GM23338 (cell line): ENCODE measurements around the gene CRIP3. TPM values are rescaled to one million over a fixed set of nuclear protein-coding genes. Genes with fewer than 3 reads are reported as not detected.

Experiments used
- ATAC-seq: fragments of 200-7000 bp; cut with Tn5 transposase; 3 replicates; pipeline ENCODE4 v1.9.1; 2020
- DNase-seq: peaks from one replicate; pipeline ENCODE4 v3.0.0-alpha.2; 2015; ENCODE audit warnings: low spot score
- H2AFZ ChIP-seq: fragments of 200-600 bp; sonication (generic); 2 replicates; pipeline ENCODE4 v1.8.0; 2016; ENCODE audit warnings: antibody characterized with exemption, mild to moderate bottlenecking, moderate library complexity
- H3F3A ChIP-seq: fragments of 200-600 bp; sonication (generic); replicated peaks from 2 replicates; pipeline ENCODE4 v1.8.0; 2017; ENCODE audit warnings: antibody characterized with exemption, mixed run types, low read depth
- H3K27ac ChIP-seq: fragments of 200-600 bp; sonication (generic); 2 replicates; pipeline ENCODE4 v1.6.1; 2016; ENCODE audit warnings: low read depth
- H3K27me3 ChIP-seq: fragments of 200-600 bp; sonication (generic); 2 replicates; pipeline ENCODE4 v1.8.0; 2016; ENCODE audit warnings: mild to moderate bottlenecking, mixed run types, moderate library complexity; ENCODE audit not compliant: insufficient read depth
- H3K36me3 ChIP-seq: fragments of 200-600 bp; sonication (generic); 2 replicates; pipeline ENCODE4 v1.8.0; 2016; ENCODE audit warnings: mild to moderate bottlenecking; ENCODE audit not compliant: insufficient read depth
- H3K4me1 ChIP-seq: fragments of 200-600 bp; sonication (generic); 2 replicates; pipeline ENCODE4 v1.8.0; 2016; ENCODE audit warnings: mild to moderate bottlenecking, moderate library complexity; ENCODE audit not compliant: insufficient read depth
- H3K4me2 ChIP-seq: fragments of 200-600 bp; sonication (generic); 2 replicates; pipeline ENCODE4 v1.7.1; 2017; ENCODE audit warnings: mixed run types
- H3K4me3 ChIP-seq: fragments of 200-600 bp; sonication (generic); 2 replicates; pipeline ENCODE4 v1.6.1; 2016; ENCODE audit warnings: mixed run types
- H3K79me2 ChIP-seq: fragments of 200-600 bp; sonication (generic); replicated peaks from 2 replicates; pipeline ENCODE4 v1.8.0; 2017; ENCODE audit warnings: mild to moderate bottlenecking; ENCODE audit not compliant: insufficient read depth
- H3K9me2 ChIP-seq: fragments of 200-600 bp; sonication (generic); 2 replicates; pipeline ENCODE4 v1.8.0; 2017; ENCODE audit not compliant: insufficient read depth
- H4K20me1 ChIP-seq: fragments of 200-600 bp; sonication (generic); replicated peaks from 2 replicates; pipeline ENCODE4 v1.8.0; 2017; ENCODE audit warnings: mild to moderate bottlenecking; ENCODE audit not compliant: insufficient read depth
- H3K27ac Mint-ChIP-seq: 2 replicates; pipeline ENCODE4 v1.8.0; 2020; ENCODE audit warnings: inconsistent platforms, mild to moderate bottlenecking, moderate library complexity, mixed read lengths
- H3K27me3 Mint-ChIP-seq: 3 replicates; pipeline ENCODE4 v1.8.0; 2022; ENCODE audit warnings: low read depth, mild to moderate bottlenecking, moderate library complexity, mixed read lengths, inconsistent platforms; ENCODE audit not compliant: insufficient read depth, poor library complexity
- H3K36me3 Mint-ChIP-seq: 3 replicates; pipeline ENCODE4 v1.8.0; 2021; ENCODE audit warnings: low read depth, mild to moderate bottlenecking, inconsistent platforms, moderate library complexity, mixed read lengths
- H3K4me1 Mint-ChIP-seq: 3 replicates; pipeline ENCODE4 v1.8.0; 2020; ENCODE audit warnings: mild to moderate bottlenecking, inconsistent platforms, mixed read lengths
- H3K4me3 Mint-ChIP-seq: 3 replicates; pipeline ENCODE4 v1.8.0; 2021; ENCODE audit warnings: moderate library complexity, mild to moderate bottlenecking, inconsistent platforms, mixed read lengths
- H3K9me3 Mint-ChIP-seq: 3 replicates; pipeline ENCODE4 v1.8.0; 2020; ENCODE audit warnings: moderate library complexity, mild to moderate bottlenecking, inconsistent platforms, mixed read lengths
- CREB1 ChIP-seq: fragments of 250-450 bp; sonication (Bioruptor Pico); IDR thresholded peaks from 2 replicates; pipeline ENCODE4 v1.5.0; 2020; ENCODE audit warnings: low read depth, mild to moderate bottlenecking, moderate library complexity
- ETS1 ChIP-seq: IDR thresholded peaks from 2 replicates; pipeline ENCODE4 v1.6.1; 2016; ENCODE audit warnings: antibody characterized with exemption
- EZH2 ChIP-seq: fragments of 200-600 bp; sonication (generic); IDR thresholded peaks from one replicate; pipeline ENCODE4 v1.8.0; 2017; ENCODE audit warnings: antibody characterized with exemption, mild to moderate bottlenecking, low read depth; ENCODE audit not compliant: unreplicated experiment
- EZH2phosphoT487 ChIP-seq: fragments of 200-600 bp; sonication (generic); IDR thresholded peaks from one replicate; pipeline ENCODE4 v1.8.1; 2018; ENCODE audit warnings: antibody characterized with exemption; ENCODE audit not compliant: unreplicated experiment
- JUNB ChIP-seq: IDR thresholded peaks from one replicate; pipeline ENCODE4 v1.6.1; 2016; ENCODE audit warnings: antibody characterized with exemption; ENCODE audit not compliant: unreplicated experiment
- NANOG ChIP-seq: IDR thresholded peaks from 2 replicates; pipeline ENCODE4 v1.6.1; 2016; ENCODE audit warnings: antibody characterized with exemption, borderline replicate concordance
- POLR2AphosphoS5 ChIP-seq: IDR thresholded peaks from 2 replicates; pipeline ENCODE4 v1.6.1; 2016; ENCODE audit warnings: antibody characterized with exemption, low read depth
- REST ChIP-seq: IDR thresholded peaks from one replicate; pipeline ENCODE4 v1.6.1; 2018; ENCODE audit warnings: antibody characterized with exemption; ENCODE audit not compliant: unreplicated experiment
- STAT1 ChIP-seq: IDR thresholded peaks from one replicate; pipeline ENCODE4 v1.6.1; 2016; ENCODE audit warnings: antibody characterized with exemption; ENCODE audit not compliant: unreplicated experiment
- ZNF114 ChIP-seq: fragments of 250-450 bp; sonication (Bioruptor Pico); IDR thresholded peaks from 2 replicates; pipeline ENCODE4 v1.5.0; 2020; ENCODE audit warnings: mild to moderate bottlenecking, moderate library complexity
- ZNF331 ChIP-seq: fragments of 250-450 bp; sonication (Bioruptor Pico); IDR thresholded peaks from 2 replicates; pipeline ENCODE4 v1.5.0; 2020; ENCODE audit warnings: low read depth, mild to moderate bottlenecking, moderate library complexity
- polyA plus RNA-seq: library from polyadenylated mRNA; unstranded; fragments of >200 nt; fragmentation: Nextera tagmentation; extraction: Ambion mirVana; gene quantifications from 2 replicates; pipeline ENCODE4 v1.2.1, GENCODE V29; 2016
- total RNA-seq: library from RNA; depleted of rRNA; stranded (reverse); fragments of >200 nt; shearing (Covaris generic); gene quantifications from 2 replicates; pipeline ENCODE4 v1.2.3, GENCODE V29; 2014
- TF ChIP-seq, protein P1 (sequence below): fragments of 250-450 bp; sonication (Bioruptor Pico); IDR thresholded peaks from 2 replicates; pipeline ENCODE4 v1.5.0; 2020; ENCODE audit warnings: mild to moderate bottlenecking, moderate library complexity
- TF ChIP-seq, protein P2 (sequence below), 2 experiments: fragments of 200-600 bp in 1 of 2; sonication (generic) in 1 of 2; conservative IDR thresholded peaks; 2 replicates each; pipeline versions ENCODE4 v1.5.1 to v1.6.1; 2016 to 2017; ENCODE audit warnings: antibody characterized with exemption in 2 of 2, low read depth in 2 of 2, mild to moderate bottlenecking in 2 of 2, moderate library complexity in 1 of 2

Gene CRIP3
- total and polyA plus RNA-seq, 2 experiments from 2014 or later = 22.0 to 36.0 TPM

- Mint-ChIP-seq H3K4me3 (no peak overlapping the region), H3K27ac (no peak overlapping the region), H3K9me3 (no peaks in the 10 kb centered on the region), H3K4me1 (peaks cover 4% of the 10 kb centered on the region; the same call in 2 of the 3 replicates), H3K27me3 (peaks cover 8% of the 10 kb centered on the region), H3K36me3 (no peaks in the 10 kb centered on the region)
- Histone ChIP-seq H3K36me3 (no peaks in the 10 kb centered on the region), H4K20me1 (no peaks in the 10 kb centered on the region), H2AFZ (no peak overlapping the region), H3F3A (no peaks in the 10 kb centered on the region), H3K9me2 (peaks cover 4% of the 10 kb centered on the region; the same call in 1 of the 2 replicates), H3K27ac (no peak overlapping the region), H3K79me2 (no peaks in the 10 kb centered on the region), H3K4me1 (no peaks in the 10 kb centered on the region), H3K27me3 (no peaks in the 10 kb centered on the region), H3K4me3 (no peak overlapping the region), H3K4me2 (no peak overlapping the region)
- TF ChIP-seq REST = no peak
- TF ChIP-seq, protein P1, sequence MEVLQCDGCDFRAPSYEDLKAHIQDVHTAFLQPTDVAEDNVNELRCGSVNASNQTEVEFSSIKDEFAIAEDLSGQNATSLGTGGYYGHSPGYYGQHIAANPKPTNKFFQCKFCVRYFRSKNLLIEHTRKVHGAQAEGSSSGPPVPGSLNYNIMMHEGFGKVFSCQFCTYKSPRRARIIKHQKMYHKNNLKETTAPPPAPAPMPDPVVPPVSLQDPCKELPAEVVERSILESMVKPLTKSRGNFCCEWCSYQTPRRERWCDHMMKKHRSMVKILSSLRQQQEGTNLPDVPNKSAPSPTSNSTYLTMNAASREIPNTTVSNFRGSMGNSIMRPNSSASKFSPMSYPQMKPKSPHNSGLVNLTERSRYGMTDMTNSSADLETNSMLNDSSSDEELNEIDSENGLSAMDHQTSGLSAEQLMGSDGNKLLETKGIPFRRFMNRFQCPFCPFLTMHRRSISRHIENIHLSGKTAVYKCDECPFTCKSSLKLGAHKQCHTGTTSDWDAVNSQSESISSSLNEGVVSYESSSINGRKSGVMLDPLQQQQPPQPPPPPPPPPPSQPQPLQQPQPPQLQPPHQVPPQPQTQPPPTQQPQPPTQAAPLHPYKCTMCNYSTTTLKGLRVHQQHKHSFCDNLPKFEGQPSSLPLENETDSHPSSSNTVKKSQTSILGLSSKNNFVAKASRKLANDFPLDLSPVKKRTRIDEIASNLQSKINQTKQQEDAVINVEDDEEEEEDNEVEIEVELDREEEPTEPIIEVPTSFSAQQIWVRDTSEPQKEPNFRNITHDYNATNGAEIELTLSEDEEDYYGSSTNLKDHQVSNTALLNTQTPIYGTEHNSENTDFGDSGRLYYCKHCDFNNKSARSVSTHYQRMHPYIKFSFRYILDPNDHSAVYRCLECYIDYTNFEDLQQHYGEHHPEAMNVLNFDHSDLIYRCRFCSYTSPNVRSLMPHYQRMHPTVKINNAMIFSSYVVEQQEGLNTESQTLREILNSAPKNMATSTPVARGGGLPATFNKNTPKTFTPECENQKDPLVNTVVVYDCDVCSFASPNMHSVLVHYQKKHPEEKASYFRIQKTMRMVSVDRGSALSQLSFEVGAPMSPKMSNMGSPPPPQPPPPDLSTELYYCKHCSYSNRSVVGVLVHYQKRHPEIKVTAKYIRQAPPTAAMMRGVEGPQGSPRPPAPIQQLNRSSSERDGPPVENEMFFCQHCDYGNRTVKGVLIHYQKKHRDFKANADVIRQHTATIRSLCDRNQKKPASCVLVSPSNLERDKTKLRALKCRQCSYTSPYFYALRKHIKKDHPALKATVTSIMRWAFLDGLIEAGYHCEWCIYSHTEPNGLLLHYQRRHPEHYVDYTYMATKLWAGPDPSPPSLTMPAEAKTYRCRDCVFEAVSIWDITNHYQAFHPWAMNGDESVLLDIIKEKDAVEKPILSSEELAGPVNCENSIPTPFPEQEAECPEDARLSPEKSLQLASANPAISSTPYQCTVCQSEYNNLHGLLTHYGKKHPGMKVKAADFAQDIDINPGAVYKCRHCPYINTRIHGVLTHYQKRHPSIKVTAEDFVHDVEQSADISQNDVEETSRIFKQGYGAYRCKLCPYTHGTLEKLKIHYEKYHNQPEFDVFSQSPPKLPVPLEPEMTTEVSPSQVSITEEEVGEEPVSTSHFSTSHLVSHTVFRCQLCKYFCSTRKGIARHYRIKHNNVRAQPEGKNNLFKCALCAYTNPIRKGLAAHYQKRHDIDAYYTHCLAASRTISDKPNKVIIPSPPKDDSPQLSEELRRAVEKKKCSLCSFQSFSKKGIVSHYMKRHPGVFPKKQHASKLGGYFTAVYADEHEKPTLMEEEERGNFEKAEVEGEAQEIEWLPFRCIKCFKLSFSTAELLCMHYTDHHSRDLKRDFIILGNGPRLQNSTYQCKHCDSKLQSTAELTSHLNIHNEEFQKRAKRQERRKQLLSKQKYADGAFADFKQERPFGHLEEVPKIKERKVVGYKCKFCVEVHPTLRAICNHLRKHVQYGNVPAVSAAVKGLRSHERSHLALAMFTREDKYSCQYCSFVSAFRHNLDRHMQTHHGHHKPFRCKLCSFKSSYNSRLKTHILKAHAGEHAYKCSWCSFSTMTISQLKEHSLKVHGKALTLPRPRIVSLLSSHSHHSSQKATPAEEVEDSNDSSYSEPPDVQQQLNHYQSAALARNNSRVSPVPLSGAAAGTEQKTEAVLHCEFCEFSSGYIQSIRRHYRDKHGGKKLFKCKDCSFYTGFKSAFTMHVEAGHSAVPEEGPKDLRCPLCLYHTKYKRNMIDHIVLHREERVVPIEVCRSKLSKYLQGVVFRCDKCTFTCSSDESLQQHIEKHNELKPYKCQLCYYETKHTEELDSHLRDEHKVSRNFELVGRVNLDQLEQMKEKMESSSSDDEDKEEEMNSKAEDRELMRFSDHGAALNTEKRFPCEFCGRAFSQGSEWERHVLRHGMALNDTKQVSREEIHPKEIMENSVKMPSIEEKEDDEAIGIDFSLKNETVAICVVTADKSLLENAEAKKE (CRISPR knock-in tag) = no peak
- TF ChIP-seq ETS1 = no peak
- TF ChIP-seq ZNF331 (CRISPR knock-in tag) = no peak
- no peak for TF ChIP-seq ZNF114 (CRISPR knock-in tag)
- no peak for TF ChIP-seq EZH2phosphoT487
- TF ChIP-seq STAT1 = no peak
- no peak for TF ChIP-seq JUNB
- TF ChIP-seq NANOG = no peak
- TF ChIP-seq CREB1 = no peak
- no peak for TF ChIP-seq EZH2
- TF ChIP-seq POLR2AphosphoS5 = no peak
- TF ChIP-seq, protein P2, sequence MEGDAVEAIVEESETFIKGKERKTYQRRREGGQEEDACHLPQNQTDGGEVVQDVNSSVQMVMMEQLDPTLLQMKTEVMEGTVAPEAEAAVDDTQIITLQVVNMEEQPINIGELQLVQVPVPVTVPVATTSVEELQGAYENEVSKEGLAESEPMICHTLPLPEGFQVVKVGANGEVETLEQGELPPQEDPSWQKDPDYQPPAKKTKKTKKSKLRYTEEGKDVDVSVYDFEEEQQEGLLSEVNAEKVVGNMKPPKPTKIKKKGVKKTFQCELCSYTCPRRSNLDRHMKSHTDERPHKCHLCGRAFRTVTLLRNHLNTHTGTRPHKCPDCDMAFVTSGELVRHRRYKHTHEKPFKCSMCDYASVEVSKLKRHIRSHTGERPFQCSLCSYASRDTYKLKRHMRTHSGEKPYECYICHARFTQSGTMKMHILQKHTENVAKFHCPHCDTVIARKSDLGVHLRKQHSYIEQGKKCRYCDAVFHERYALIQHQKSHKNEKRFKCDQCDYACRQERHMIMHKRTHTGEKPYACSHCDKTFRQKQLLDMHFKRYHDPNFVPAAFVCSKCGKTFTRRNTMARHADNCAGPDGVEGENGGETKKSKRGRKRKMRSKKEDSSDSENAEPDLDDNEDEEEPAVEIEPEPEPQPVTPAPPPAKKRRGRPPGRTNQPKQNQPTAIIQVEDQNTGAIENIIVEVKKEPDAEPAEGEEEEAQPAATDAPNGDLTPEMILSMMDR (conservative IDR thresholded peaks at IDR 0.05; ENCODE audit: low read depth in 2 of 2) = no peak
- ATAC-seq (no peak), DNase-seq (no peak)
Observed at GRCh38 chr6:43298565-43299337, 9.9 kb downstream of the CRIP3 start.
